ENCODE measurements around the gene AMBP.

AMBP gene

DNA sequence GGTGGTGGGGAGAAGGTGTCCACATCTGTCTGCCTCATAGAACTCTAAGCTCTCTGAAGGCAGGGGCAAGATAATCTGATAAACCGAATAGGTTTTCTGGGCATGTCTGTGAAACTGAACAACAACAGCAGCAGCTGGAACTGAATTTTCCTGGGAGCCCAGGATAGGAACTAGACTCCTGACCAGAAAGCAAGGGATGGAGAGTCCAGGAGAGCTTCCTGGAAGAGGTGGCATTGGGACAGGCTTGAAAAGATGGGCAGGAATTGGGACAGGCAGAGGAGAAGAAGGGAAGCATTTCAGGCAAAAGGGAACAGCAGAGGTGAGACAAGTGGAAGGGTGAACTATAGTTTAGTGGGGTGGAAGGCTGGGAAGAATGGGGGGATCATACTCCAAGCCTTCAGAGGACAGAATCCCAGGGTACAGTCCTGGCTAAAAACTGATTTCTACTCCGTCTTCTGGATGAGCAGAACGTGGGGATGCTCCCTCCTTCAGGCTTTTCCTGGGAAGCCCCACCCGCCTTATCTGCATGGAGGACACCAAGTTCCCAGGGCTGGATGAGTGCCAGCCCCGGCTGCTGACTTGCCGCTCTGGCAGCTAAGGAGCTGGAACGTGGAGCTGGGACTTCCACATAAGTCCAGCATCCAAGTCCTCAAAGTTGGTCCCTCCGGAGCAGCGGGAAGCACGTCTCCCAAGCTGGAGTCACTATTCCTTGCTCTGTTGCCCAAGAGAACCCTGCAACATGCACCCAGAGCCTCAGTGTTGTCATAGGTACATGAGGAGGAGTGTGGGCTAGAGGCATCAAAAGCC lies 34.9 kb upstream of the AMBP start:
- DNase-seq, result no peak

DNA sequence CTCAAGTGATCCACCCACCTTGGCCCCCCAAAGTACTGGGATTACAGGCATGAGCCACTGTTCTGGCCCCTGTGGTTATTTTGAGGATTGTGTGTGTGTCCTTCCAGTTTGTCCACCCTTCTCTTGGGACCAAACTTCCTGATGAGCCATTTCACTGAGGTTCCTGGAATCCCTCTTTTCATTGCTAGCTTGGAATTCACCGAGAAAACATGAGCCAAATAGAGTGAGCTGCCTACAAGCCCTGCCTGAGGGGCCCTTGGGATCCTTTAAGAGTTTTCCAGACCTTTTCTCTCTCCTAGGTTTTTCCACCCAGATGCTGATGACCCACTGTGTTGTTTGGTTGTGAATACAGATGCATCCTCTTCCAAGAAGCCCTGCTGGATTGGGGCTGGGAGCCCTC lies 34.2 kb upstream of the AMBP start:
- no peak for DNase-seq

DNA sequence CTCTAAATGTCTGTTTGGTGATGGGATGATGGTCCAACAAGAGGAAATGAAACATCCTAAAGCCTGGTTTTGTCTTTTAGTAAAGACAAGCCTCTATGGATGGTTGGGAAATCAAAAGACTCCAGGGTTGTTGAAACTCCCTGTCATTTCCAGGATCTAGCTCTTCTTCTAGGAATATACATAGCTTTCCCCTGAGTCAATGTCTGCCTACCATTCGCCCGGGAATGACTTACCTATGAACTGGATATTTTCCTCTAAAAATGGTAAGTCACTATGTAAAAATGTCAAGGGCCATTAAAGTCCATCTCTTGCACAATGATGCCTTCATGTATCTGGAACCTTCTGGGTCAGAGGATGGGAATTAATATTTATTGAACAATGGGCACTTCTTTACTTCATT lies 32.1 kb upstream of the AMBP start:
- no peak for DNase-seq

DNA sequence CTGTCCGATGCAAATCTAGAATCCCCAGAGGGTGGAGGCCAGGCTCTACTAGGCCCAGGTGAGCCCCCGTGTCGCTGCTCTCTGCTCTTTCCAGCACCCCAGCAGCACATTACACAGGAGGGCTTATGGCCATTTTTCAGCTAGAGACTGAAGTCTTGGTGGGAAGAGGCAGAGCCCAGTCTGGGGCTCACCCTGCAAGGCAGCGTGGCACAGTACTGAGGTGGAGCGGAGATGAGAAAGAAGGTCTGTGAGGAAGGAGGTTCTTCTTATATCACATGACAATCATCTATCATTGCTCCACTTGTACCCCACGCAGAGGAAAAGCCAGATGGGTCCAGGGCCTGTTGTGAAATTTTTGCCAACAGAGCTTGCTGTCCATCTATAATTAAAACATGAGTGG lies 31.0 kb upstream of the AMBP start:
- no peak for DNase-seq

DNA sequence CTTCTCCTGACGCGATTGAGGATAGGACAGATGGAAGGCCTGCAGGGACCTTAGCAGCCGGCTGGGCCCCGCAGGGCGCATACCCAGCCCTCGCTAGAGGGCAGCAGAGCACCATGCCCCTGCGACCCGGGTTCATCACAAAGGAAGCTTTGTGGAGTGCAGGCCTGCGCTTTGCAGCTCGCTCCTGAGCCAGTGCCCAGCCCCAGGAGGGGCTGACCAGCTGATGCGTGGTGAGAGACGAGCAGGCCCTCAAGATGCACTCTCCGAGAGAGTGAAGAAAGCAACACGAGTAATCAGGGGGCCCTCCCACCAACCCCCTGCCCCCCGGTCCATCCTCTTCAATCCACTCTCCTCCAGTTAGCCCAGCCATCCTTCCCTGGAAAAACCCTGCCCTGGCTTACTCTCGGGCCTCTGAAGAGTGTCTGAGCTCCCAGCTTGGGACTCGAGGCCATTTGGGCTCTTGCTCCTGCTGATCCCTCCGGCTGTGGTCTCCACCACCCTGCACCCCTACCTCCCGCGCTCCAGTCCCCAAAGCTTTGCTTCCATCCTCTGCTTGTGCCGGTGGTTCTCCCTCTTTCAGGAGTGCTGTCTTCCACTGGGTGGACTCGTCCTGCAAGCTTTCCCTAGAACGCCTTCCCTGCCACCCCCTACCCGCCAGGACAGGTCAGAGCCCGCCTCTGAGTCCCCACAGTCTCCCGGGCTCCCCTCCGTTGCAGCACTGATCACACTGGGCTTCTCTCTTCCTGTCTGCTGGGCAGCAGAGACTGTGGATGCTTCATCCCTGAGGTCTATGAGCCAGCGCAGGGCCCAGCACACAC lies 30.1 kb upstream of the AMBP start:
- peak; percentile 82 for DNase-seq

DNA sequence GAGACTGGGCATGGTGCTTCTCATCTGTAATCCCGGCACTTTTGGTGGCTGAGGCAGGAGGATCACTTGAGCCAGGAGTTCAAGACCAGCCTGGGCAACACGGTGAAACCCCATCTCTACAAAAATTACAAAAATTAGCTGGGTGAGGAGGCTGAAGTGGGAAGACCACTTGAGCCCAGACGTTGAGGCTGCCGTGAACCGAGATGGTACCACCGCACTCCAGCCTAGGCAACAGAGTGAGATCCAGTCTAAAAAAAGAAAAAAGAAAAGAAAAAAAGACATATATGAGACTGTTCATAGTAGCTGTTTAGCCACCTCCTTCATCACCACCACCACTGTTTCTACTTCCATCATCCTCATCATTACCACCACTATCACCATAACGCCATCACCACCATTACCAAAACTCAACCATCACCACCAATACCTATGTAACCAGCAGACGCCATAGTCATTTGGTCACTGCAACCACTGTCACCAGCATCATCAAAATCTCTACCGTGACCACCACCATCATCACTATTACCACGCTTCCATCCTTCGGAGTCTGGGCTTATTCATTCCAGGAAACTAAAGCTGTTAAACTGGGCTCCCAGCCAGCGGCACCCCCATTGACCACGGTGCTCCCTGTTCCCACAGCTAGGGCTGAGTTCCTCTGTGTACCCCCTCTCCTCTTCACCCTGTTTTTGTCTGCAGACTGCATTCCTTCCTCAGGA lies 29.3 kb upstream of the AMBP start:
- DNase-seq, result no peak

DNA sequence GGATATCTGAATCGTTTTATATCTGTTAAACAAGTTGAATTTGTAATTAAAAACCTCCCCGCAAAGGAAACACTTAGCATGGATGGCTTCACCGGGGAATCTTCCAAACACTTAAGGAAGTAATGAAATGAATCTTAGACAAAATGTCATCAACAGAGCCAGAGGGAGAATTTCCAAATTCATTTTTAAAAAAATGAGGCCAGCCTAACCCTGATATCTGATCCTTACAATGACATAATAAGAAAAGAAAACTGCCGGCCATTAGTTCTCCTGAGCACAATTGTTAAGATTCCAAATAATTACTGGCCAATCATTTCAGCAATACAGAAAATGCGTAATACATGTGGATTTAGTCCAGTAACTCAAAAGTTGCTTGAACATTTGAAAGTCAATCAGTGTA lies 27.1 kb upstream of the AMBP start:
- no peak for DNase-seq

DNA sequence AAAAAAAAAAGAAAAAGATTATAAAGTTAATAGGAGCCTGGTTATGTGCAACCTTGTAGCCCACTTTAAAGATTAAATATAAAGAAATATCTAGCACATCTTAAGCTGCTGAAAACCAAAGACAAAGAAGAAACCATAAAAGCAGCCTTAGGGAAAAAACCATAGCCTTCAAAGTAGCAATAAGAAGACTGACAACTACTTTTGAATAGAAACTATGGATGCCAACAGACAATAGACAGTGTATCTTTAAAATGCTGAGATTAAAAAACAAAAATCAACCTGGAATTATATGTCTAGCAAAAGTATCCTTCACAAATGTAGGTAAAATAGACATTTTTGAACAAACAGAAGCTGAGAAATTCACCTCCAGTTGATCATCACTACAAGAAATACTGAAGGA lies 24.4 kb upstream of the AMBP start:
- DNase-seq, result no peak

DNA sequence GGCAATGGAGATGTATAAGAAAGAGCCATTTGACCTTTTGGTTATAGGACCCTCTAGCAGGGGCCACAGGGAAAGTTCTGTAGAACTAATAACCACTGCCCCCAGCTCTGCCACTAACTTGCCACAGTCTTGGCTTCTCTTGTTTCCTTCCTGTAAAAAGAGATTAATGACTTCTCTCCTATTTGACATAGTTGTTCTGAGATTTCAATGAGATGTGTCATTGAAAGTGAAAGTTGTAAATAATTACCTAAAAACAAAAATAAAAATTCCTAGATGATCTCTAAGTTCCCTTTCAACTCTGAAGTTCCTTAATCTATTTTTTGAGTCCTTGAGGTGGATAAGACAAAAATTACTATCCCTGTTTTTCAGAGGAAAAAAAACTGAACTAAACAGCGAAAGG lies 22.4 kb upstream of the AMBP start:
- no peak for DNase-seq

DNA sequence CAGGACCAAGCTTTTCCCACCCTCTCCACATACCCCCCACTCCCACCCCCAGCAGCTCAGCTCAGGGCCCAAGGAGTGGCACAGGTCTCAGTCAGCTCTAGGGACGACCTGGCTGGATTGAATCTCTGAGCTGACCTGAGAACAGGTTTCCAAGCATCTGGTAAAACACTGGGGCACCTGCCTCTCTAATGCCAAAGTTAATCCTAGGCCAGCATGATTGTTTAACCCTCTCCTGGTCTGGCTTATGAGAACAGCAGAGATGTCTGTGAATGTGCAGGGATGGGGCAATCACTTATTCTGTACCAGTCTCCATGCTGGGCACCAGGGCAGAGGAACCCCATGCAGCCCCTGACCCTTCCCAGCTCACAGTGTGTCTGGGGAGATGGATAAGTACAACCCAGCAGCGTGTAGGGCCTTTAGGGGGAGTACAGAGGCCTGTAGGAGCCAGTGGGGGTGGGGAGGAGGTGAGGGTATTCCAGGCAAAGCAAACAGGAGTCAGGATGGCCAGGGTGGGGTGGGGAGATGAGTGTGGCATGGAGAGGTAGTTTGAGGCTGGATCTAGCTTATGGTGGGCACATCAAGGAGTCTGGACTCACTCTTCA lies 21.7 kb upstream of the AMBP start:
- no peak for DNase-seq

DNA sequence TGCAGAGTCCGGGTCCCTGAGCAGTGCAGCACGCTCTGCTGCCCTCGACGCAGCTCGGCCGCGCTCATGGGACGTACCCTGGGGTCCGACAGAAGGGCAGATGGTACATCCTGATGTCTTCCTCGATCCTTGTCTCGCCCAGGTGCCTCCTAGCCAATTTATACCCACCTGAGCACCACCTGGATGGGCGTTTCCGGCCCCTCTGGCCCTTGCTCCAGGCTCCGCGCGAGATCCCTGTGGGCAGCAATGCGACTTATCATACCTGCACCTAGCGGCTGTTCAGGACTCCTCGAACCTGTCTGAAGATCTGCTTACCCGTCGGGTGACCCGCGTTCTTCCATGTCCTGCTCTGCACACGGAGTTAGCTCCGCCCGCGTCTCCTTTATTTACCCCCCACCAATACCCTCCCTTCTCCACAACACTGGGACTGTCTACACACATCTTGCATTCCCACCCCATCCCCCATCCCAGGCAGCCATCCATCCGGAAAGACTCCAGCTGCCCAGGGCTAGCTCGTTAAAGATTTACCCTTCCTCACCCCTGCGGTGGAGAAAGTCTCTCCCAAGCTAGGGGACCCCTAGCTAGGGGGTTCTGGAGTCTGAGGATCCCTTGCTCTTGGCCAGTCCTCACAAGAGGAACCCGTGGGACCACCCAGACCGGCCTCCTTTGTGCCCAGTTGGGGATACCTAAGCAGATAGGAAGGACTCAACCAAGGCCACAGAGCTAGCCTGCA lies 21.0 kb upstream of the AMBP start, which contains the start of gene KIF12:
Gene KIF12 (minus strand): TSS at position 357 of the 733 bp plus-strand sequence. CDS start 16 bp downstream, at position 341.
- DNase-seq, result no peak

DNA sequence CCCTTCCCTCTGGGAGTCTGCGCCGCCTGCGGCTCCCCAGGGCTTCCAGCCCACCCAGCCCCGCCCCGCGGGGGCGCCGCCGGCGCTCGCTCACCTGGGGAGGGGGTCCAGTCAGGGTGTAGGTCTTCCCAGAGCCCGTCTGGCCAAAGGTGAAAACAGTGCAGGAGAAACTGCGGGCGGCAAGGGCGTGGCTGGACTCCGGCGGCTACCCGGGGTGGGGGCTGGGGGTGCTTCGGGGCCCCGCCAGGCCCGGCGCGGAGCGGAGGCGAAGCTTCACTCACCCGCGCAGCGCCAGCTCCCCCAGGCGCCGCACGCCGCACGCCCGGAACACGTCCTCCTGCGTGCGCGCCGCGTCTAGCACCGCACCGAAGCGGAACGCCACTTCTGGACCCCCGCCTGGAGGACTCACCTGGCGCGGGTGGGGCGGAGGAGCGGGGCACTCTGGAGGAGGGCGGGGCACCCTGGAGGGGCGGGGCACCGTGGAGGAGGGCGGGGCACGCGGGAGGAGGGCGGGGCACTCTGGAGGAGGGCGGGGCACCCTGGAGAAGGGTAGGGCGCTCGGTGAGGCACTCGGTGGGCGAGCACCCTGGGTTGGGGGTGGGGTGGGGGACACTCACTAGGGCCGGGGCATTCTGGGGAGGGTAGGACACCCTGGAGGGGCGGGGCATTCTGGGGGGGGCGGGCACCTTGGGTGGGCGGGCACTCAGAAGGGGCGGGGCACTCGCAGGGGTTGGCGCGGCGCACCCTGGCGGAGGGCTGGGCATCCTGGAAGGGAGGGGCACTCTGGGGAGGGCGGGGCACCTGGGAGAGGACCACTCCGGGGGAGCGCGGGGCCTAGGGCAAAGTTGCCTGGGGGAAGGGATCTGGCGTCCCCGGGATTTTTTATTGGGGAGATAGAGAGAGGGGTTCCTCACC lies 20.2 kb upstream of the AMBP start:
- DNase-seq, result peak; percentile 63

DNA sequence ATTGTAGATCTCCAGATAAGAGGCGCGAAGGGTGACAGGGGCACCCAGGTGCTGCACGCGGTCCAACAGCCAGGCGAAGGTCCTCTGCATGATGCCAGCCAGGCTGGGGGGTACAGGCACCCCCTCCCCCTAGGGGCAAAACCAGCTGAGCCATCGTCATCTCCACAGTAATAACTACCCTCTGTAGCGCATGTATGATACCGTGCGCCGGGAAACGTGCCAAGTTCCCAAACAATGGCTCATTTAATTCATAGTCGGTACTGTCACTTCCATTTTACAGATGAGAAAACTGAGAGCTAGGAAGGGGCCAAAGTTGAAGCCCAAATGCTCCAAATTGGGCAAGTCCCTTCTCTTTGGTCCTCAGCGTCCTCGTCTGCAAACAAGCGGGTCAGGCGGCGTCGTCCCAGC lies 19.5 kb upstream of the AMBP start:
- no peak for DNase-seq

DNA sequence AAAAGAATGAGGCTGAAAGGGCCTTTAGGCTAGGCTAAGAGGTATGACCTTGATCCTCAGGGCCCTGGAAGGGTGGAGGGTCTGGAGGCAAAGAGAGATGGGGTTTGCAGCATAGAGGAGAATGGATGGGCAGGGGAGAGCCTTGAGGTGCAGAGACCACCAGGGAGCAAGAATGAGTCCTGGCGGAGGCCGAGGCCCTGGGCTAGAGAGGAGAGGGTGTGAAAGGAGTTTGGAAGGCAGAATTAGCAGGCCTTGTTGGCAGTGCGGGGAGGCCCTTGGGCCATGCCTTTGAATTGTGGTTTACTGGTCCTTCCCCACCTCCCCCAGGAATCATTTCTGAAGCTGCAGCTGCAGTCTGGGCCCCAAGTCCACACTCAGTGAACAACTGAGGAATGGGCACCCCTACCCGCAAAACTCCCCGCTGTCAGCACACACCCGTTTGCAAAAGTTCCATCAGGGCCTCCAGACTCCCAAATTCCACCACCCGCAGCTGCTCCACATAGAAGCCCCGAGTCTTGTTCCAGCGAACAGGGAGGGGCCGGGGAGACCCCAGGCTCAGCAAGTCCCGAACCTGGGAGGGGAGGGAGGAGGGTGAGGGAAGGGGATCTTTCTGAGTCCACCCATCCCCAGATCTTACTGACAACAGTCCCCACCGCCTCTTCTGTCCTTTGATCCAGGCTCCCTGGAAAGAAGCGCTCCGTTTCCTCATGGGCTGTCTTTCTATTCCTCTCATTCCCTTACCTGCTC lies 18.9 kb upstream of the AMBP start:
- no peak for DNase-seq

DNA sequence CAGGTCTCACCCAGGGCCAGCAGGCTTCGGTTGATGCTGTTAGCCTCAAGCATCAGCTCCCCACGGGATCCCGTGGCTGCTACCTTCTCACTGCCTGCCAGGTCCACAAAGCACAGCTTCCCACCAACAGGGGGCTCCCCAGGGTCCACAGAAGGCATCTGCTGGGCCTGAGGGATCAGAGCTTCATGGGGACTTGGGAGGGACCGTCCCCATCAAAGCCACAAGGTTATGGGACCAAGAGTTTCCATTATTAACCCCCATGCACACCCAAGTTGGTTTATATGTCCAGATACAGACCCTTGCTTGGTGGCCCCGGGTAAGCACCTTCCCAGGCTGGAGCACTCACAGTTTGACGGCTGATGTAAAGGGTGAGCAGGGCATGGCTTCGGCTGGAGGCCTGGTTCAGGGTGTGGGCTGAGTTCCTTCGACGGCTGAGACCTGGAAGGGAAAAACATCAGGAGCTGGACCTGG lies 18.0 kb upstream of the AMBP start:
- peak; percentile 30 for DNase-seq

DNA sequence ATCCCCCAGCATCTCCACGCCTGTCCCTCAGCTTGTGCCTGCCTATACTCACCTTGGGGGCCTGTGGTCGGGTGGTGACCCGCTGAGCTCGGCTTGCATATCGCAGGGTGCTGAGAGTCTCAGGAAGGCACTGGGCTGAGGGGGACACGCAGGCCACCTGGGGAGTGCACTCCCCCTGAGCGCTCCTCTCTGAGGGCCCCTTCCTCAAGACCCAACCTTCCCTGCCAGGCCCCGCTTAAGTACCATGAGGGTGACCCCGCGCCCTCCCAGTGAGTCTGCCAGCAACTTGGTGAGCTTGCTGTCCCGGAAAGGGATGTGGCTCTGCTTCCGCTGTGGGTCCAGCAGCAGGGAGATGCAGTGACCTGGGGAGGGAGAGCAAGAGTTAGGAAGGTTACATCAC lies 16.9 kb upstream of the AMBP start:
- no peak for DNase-seq

DNA sequence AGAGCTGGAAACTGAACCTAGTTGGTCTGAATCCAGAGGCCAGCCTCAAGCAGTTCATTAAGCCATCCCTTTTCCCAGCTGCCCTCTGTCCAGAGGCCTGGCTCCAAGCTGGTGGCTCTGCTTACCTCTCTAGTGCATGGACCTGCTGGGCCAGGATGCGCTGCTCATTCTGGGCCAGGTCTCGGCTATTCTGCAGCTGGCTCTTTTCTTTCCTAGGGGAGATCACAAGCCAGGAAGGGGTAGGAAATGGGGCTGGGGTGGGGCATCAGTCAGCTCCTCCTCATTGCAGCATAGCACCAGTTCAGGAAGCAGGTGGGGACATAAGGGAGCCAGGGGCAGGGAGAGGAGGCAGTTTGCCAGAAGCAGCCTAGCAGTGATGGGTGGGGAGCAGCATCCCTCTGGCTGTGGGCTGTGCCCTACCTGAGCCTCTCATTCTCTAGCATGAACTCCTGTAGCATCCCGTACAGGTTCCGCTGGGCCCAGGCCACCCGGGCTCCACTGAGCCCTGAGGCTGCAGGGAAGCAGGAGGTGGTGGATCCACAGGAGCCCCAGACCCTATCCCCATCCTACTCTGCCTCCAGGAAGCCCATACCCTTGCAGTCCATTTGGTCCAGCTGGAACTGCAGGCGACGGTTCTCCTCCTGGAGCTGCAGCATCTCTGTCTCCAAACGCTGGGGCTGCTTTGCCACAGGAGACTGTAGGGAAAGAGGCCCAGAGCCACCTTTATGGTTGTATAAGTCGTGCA lies 15.8 kb upstream of the AMBP start:
- no peak for DNase-seq

DNA sequence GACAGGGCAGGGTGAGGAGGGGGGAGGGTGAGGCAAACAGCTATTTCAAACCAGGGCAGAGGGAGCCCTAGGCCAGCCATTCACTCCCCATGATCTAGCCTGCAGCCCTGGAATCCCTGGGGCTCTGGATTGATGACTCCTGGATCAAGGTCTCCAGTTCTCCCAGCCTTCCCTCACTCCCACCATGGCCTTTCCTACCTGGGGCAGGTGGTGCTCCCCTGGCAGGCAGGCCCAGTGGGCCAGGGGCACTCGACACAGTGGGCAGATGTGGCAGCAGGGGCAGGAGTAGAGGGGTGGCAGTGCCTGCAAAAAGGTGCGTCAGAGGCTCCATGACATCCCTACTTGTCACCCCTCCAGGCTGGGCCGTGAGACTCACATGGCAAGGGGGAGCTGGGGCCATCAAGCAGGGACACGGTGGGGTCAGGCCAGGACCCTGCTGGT lies 15.0 kb upstream of the AMBP start:
- no peak for DNase-seq

DNA sequence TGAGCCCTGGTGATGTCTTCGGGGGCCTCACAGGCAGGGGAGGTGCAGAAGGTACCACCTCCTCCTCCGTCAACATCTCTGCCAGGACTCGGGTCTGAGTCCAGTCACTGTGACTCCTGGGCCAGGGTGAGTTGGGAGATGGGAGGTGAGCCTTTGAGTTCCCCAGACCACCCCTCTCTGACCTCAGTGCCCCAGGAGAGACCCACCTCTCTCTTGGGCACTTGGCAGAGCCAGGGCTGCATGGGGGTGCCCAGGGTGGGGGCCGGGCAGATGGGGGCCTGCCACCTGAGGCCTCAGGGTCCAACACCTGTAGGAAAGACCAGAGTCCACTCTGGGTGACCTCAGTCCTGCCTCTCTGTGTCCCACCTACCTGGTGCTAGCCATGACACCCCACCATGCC lies 14.2 kb upstream of the AMBP start:
- DNase-seq, result no peak

DNA sequence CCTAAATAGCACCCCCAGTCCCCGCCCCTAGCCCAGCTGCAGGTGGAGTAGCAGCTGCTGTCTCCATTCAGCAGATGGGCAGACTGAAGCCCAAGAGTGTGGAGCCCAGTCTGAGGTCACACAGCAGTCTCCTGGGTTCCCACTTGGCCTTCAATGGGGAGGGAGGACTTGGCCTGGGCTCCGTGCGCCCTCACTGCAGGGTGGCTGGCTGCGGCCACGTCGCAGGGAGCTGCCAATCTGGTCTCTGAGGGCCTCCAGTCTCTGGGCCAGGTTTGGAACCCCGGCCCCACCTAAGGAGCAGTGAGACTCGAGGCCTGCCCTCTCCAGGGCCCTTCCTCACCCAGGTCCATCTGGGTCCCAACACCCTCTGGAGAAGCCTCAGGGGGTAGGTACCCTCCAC lies 13.6 kb upstream of the AMBP start:
- DNase-seq, result no peak
